Transverse colon (tissue), 3 donors: ENCODE results near the gene DIPK1A.

ENCODE experiments used
- EP300 ChIP-seq: sonication (generic); formaldehyde crosslinking; IDR thresholded peaks from one replicate; pipeline ENCODE4 v1.6.1; 2017; ENCODE audit warnings: antibody characterized with exemption, low read depth
- TF ChIP-seq, protein P1 (sequence below), 5 experiments: fragments of 200-600 bp in 3 of 5; fragments of 450-650 bp in 2 of 5; sonication (generic) in 3 of 5; IDR thresholded peaks; 1 replicate in 2 of 5; 2 replicates in 3 of 5; pipeline ENCODE4 v1.5.1; 2016 to 2017; ENCODE audit warnings: antibody characterized with exemption in 5 of 5, inconsistent platforms in 3 of 5, mild to moderate bottlenecking in 2 of 5, moderate library complexity in 1 of 5

DNA sequence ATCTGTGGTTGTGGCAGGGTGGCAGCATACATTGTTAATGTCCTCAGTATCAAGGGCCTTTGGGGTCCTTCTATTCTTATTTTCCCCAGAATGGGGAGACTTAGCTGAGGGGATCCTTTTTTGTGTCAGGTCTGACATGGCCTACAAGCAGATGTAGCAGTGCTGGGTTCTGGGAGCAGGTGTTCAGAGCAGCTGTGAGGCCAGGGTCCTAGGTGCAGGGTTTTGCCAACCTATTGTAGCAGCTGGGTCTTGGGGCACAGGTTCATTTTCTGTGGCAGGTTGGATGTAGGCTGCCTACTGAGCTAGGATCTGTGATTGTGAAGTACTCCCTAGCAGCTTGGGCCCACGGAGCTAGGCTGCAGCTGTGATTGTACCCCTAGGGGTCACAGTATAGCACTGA lies 60.1 kb downstream of the DIPK1A start:
- TF ChIP-seq EP300: no peak
- TF ChIP-seq, protein P1, sequence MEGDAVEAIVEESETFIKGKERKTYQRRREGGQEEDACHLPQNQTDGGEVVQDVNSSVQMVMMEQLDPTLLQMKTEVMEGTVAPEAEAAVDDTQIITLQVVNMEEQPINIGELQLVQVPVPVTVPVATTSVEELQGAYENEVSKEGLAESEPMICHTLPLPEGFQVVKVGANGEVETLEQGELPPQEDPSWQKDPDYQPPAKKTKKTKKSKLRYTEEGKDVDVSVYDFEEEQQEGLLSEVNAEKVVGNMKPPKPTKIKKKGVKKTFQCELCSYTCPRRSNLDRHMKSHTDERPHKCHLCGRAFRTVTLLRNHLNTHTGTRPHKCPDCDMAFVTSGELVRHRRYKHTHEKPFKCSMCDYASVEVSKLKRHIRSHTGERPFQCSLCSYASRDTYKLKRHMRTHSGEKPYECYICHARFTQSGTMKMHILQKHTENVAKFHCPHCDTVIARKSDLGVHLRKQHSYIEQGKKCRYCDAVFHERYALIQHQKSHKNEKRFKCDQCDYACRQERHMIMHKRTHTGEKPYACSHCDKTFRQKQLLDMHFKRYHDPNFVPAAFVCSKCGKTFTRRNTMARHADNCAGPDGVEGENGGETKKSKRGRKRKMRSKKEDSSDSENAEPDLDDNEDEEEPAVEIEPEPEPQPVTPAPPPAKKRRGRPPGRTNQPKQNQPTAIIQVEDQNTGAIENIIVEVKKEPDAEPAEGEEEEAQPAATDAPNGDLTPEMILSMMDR (IDR thresholded peaks at IDR 0.05): no peak
